ENCODE measurements around the gene TPRG1.
A peak's percentile ranks its signal among the peaks of the same experiment; 100 is the strongest.

TPRG1 gene

DNA sequence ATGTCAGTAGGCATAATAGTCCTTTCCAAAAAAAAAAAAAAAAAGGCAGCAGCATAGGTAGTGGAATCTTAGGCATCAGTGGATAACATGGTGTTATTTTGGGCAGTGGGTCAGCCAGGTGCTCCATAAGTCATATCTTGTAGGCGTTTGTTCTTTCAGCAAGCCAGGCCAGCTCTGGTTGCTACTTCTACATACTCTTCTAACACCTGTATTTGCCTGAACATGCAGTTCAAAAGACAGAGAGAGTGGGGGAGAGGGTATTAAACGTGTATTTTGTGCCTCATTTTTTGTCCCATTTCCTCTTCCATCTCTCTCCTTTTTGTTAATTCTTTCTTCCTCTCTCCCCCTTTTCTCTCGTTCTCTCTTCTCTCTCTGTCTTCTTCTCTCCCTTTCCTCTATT, 110.4 kb downstream of the TPRG1 start:
- DNase-seq (ENCODE audit: low read depth, low spot score), result no peak

DNA sequence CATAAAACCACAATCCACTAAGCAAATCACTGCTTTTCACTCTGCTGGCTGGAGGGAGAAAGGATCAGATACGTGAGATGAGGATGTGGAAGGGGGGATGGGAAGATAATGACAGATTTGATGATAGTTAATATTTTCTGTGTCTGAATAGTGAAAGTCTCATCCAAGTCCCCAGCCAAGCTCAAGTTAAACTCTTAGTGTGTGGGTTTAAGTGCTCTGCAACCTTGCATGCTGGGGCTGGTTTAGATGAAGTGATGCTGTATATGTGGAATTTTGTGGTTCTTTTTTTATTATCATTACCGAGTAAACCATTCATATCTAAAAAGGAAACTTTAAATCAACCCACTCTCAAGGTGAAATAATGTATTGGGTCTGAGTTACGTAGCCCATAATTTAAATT, 111.0 kb downstream of the TPRG1 start:
- DNase-seq (ENCODE audit: low read depth, low spot score), result no peak

DNA sequence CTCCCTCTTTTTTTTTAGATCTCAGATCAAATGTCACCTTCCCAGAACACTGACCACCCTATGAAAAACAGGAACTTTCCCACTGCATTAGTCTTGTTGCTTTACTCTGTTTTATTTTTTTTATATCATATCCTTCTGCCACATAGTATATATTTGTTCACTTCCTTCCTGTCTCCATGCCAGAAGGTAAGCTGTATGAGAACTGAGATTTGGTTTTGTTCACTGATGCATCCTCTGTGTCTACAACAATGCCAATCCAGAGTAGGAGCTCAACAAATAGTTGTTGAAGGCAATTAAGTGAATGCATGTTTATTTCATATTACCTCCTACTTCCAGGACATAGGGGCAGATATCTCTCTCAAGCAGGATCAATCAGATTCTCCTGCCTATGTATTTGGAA, 114.4 kb downstream of the TPRG1 start:
- DNase-seq (ENCODE audit: low read depth, low spot score), result no peak

DNA sequence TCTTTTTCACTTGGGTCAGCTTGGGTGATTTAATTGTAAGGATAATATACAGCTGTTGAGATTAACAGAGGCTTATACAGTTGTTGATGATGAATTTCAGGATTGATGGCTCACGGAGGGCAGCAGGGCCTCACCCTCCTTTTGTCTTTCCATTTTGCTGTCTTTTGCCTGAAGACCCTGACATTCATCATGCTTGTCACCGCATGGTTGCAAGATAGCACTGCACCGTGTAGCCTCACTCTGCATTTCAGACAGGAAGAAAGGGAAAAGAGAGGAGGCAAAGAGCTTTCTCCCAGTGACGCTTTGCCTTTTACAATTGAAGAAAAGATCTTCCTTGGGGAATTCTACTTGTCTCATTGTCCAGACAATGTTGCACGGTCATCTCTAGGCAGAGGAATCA, 115.1 kb downstream of the TPRG1 start:
- DNase-seq (ENCODE audit: low read depth, low spot score), result no peak

DNA sequence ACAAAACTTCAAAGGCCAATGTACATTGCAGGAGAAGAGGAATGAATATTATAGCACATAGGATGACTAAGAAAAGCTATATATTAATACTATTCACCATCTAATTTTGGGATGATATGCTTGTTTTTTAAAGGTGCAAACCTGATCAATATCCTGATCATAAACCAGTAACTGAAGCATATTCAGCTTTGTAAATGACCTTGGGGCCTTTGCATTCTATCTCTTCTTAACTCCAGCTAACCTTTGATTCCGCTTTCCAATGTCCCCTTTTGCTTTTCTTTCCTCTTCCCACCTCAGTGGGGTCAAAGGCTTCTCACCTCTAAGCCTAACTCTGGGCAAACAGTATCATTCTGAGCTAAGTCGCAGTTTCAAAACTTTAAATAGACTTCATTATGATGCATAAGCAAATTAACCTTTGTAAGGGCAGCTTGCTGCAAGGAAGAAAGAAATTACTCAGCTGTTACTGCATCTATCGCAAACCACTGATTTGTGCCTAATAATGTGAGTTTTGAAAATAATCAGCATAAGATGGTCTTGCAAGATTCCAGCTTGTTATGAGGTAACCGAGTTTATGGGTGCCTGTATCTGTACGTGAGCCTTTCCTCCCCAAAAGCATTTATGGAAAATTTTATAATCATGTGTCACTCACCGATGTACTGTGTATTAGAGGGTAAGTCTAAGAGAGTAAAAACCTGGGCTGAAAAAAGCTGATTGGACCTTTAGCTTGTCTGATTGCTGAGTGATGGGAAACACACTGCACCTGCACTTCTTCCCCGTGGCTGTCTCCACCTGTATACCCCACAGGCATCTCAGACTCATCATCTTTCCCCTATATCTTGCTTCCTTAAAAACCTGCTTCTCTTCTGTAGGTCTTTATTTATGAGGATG, 116.8 kb downstream of the TPRG1 start:
- no peak for DNase-seq (ENCODE audit: low read depth, low spot score)

DNA sequence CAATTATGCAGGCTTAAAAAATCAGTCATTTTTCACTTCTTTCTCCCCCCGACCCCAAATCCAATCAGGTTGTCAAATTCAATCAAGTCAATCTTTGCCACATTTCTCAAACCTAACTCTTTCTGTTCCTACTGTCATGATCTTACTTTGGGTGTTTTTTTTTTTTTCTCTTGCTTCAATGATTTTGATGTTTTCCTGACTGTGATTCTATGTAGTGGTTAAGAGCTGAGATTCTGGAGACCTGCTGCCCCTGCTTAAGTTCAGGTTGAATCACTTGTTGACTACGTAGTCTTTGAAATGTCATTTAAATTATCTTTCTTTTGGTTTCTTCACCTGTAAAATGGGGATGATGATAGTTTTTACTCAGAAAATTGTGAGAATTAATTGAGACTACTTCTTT, 117.5 kb downstream of the TPRG1 start:
- DNase-seq (ENCODE audit: low read depth, low spot score), result no peak

DNA sequence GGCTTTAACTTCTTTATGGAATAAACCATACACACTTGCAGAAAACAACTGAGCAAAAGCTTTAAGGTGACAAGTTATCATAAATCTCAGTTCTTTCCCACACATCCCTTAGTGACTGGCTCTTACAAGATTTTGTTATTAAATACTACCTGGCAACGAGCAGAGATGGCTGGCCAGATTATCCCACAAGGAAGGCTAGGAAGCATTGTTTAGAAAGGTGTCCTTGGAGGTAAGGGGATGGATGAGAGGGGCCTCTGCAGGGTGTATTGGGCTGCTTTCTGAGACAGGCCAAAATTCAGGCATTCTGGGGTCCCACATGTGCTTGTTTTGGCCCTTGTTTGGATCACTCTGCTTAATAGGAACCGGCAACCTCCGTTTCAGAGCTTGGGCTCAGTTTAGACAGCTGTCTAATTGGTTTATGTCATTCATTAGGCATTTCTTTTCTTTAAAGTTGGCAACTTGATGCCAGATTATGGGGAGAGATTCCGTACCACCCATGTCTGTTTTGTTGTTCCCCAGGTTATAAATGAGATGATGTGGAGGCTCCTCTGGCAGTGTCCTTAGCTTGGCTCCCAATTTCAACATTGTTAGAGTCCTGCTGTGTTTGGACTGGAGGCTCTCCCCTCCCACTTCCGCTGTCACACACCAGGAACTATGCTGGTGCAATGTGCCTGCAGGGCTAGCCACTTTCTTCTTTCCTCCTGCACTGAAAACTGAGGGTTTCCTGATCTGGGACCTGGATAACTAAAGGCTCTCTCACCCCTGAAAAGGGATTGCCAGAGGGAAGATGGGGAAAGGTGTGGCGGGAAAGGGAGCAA, 121.1 kb downstream of the TPRG1 start:
- DNase-seq (ENCODE audit: low read depth, low spot score), result peak; percentile 74

DNA sequence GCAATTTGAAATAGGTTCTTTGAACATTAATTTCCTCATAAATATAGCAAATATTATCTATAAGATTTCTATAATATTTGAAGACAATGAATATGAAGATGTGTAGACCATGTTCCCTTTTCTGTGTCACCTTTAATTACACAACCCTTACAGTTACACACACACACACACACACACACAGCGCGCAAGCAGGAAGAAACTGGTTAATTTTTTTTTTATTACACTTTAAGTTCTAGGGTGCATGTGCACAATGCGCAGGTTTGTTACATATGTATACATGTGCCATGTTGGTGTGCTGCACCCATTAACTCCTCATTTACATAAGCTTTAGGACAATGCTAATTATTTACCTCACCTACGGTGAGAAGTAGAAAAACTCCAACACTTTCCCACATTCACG, 122.9 kb downstream of the TPRG1 start:
- DNase-seq (ENCODE audit: low read depth, low spot score), result no peak

DNA sequence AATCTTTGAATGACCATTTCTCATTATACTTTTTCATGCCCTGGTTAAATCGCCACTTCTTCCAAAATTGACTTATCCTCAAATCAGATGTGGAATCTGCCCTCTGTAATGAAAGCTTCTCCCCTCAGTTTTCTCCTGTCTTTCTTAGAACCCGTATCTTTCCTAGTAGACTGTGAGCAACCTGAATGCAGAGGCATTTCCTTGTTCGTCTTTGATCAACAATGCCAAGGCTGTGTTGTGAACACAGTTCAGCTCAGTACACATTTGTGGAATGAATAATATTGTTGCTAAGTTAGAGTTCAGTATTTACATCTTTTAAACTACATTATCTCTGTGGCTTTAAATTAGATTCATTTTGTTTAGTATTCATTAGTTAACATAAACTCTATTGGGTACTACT, 123.3 kb downstream of the TPRG1 start:
- DNase-seq (ENCODE audit: low read depth, low spot score), result no peak

DNA sequence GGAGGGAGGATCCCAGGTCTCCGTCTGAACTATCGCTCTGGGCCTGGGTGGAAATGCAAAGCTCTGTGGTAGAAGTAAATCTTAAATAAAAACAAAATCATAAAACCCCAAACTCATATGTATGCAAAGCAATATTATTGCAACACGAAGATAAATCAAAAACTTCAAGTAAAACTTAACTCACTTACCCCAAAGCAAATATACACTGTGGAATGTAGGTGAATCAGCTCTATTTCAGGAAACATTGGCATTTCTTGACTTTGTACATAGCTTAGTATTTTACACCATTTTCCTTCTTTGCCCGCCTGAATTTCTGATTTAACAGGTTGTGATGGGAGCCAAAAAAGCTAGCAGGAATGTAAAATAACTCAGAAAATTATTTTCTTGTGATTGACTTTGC, 126.2 kb downstream of the TPRG1 start:
- no peak for DNase-seq (ENCODE audit: low read depth, low spot score)

DNA sequence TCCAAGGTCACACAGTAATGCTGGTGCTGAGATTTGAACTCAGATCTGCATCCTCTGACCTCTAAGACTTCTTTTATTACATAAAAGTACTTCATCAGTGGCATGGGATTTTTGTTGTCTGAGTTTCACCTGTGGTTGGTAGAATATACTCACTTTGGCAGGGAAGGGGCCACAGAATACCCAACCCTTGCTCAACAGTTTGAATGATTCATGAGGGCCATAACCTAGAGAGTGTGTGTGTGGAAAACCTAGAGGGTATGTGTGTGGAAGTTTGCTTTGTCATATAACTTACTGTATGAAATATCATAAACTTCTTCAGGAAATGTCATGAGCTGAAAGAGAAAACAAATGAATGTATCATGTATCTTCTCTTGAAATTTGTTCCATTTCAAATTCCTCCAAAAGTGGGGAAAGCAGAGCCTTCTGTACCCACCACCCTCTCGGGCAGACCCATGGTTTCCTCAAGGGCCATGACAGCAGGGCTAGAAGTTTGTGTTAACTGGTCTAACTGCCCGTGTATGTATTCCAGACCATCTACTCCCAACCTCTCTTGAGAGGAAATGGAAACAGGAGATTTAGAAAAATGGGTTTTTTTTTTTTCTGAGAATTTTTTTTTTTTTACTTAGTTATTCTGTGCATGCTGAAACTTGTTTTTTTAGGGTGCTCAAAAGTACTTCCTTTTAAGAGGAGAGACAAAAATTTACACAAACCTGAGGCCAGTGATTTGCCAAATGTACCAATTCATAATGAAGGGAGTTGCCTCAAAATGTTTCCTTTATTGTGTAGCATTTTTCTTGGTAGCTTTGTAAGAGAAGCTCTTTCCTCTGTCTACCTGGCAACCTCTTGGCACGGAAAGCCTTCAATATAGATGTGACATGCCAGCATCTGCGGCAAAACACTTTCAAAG, 127.0 kb downstream of the TPRG1 start:
- DNase-seq (ENCODE audit: low read depth, low spot score), result no peak

DNA sequence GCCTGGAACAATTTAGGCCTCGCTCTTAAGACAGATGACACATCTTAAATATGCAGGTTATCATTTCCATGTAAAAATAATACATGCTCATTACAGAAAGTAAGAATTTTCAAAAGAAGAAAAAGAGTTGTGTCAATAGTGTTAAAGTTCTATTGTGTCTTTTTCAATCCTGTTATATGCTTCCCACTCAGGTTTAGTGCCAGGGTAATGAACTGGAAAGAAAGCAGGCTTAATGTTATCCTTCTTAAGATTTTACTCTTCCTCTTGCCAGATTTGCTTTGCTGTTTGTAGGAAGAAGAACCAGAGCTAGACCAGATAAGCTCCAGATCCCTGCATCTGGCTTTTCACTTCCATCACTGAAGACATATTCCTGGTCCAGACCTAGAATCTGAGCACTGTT, 128.6 kb downstream of the TPRG1 start:
- no peak for DNase-seq (ENCODE audit: low read depth, low spot score)

DNA sequence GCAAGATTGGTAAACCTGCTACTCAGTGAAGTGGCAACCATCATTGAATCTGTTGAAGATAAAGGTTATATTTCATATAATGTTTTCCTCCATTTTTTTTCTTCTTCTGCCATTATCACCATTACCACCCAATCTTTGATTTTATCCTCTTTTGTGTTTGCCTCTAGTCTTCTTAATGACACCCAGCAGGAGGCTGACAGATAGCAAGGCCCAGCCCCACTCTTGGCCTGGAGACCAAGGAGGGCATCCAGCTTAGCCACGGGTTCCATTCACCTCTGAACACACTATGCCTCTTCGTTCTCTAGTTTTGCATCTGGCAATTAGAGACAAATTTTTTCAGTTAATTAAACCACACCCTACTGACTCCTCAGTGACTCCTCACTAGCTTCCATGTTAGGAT, 129.7 kb downstream of the TPRG1 start:
- no peak for DNase-seq (ENCODE audit: low read depth, low spot score)

DNA sequence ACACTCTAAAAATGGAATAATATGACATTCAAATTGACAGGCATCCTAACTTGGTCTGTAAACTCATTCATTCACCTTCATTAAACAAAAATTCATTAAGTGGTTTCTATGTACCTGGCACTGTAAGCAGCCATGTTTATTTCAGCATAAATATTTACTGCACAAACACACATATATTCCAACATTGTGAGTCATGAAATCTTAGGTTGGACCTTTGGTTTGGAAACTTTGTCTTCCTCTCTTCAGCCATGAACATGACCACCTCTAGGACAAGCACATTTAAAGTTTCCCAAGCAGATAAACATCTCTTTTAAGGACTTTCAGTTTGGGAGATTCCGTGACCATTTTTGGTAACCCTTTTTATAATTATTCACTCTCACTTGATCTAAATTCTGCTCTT, 131.8 kb downstream of the TPRG1 start:
- no peak for DNase-seq (ENCODE audit: low read depth, low spot score)

DNA sequence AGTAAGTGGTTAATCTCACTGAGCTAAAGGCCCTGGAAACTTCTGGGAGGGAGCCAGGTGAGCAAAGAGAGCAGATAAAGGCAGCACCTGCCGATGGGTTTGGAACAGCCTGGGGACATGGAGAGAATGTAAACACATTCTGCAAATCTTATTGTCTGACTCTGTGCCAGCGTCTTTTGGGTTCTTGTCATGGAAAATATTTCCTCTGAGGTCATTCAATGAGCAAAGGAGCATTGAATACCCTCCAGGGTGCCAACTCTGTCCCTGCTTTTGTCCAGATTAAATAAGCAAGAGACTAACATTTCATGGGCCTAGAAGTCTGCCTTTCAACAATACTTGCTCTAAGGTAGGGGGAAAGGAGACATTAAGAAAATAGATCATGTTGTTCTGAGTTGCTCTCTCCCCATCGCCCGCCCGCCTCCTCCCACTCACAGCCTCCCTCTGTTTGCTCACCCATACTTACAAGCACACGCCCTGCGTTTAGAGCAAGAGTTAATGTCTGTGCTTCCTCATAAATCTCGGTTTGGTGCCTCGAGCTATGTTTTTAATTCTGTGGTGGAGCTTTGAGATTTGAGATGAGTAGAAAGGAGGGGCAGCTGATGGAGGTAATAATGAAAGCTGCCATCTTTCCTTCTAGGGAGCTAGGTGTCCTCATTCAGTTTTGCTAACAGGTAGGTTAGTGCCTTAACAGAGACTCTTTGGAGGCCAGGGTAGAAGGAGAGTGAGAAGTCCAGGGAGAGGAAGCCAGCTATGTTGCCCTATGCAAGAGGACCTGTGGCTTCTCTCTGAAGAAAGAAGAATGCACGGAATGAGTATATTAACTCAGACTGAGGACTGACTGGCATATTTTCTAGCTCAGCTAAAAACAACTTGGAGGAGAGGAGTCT, 132.9 kb downstream of the TPRG1 start:
- DNase-seq (ENCODE audit: low read depth, low spot score), result peak; percentile 66

DNA sequence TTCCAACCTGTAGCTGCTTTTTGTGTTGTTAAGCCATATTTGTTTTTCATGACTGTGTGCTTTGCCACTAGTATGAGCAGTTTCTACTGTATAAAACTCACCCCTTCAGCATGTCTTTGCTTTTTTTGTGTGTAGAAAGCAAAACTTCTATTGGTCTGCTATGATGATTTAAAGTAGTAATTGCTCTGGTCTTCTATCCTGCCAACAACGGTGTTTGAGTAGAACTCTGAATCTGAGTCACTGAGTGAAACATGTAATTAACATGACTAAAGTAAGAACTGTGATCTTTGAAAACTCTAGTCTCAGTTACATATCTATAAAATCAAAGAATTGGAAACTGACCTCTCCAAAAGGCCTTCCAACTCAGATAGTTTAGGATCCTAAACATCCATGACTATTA, 133.6 kb downstream of the TPRG1 start:
- DNase-seq (ENCODE audit: low read depth, low spot score), result no peak

DNA sequence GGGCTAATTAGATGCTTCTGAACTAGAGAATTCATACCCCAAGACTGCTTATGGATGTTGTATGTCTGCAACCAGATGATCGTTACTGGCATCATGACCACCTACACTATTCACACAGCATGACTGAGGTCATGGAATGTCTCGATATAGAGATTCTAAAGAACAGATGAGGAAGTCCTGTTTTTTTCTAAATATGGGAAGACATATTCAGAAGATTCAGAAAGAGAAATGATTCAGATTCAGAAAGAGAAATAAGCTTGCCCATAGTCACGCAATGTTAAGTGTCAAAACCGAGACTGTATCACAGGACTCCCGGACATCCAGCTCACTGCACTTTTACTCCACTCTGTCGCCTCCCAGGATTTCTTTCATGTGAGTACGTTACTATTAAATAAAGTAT, 136.2 kb downstream of the TPRG1 start:
- no peak for DNase-seq (ENCODE audit: low read depth, low spot score)

DNA sequence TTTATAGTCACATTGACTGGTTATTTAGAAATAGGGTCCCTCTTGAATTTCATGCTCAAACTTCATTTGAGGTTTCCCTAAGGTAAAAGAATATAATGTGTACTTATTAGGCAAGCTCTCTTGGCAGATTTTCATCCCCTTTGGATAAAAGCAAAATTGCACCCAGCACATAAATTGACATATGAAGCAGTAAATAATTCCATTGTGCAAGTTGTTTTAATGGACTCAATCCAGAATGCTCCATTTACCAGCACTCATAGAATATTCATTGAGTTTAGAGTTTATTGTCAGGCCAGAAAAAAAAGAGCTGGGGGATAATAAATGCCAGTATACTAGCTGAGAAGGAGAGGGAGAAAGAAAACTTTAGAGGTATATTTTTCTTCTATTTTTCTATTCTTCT, 136.8 kb downstream of the TPRG1 start:
- DNase-seq (ENCODE audit: low read depth, low spot score), result no peak

DNA sequence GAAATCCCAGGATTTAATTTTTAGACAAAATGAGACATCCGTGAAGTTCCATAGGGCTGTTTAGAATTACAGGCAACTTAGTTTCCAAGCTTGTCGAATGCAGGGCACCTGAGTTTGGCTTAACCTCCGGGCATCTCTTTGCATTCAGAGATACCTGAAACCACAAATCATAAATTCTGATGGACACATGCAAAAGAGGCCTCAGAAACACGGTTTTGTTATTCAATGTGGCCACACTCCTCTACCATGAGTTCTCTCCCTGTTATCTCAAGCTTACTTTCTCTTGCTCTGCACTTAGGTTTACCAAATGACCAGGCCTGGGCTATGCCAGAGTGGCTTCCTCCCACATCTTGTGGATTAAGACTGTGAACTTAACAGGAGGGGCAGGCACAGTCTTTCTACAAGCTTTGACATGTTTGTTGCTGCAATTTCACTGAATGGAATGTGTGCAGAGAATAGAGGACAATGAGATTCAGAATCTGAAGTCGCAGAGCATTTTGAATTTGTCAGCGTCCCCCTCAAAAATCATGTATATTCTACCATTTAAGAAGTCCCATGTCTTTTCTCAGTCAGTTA, 137.7 kb downstream of the TPRG1 start:
- no peak for DNase-seq (ENCODE audit: low read depth, low spot score)

DNA sequence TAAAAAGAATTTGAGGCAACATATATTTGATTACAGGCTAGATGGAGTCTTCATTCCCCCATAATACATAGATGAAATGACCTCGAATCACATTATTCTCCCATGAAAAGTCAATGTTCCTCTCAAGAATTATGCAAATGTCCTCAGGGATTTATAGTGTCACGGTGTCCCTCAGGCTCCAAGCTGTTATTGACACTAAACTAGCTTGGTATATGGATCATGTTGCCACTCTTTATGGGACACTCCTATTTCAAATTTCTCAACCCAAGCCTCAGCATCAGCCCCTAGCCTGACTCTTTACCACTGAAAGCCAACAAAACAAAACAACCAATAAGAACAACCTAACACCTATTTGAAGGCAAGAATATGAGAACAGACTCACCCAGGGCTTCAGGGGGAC, 139.8 kb downstream of the TPRG1 start:
- DNase-seq (ENCODE audit: low read depth, low spot score), result no peak

DNA sequence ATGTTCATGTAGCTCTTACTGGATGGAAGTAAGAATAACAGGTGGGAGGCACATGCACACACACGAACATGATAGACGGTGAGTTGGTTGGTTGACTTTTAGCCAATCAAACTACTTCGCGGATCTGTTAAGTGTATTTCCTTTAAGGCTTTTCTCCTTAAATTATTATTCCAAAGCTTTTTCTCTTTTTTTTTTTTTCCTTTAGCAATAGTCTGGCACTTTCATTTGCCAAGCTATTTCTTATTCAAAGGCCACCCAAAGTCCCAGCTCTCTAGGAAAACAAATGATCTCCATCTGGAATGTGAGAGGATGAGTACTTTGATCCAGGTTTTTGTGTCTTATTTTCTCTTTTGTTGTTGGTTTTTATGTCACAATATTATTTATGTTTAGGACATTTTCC, 141.1 kb downstream of the TPRG1 start:
- no peak for DNase-seq (ENCODE audit: low read depth, low spot score)
